NT2/D1 (cell line): ENCODE results near the gene PLA2G2C.
"Not testable (repeated sequence)": the region's sequence is repeated elsewhere in the genome, so short reads cannot be mapped to it uniquely, and the experiment has no call there.

ENCODE experiments used
- DNase-seq: peaks from one replicate; pipeline ENCODE4 v3.0.0-alpha.2; 2011; ENCODE audit warnings: low read depth, low spot score
- H3K27me3 ChIP-seq: 2 replicates; pipeline ENCODE4 v1.6.0; 2011; ENCODE audit warnings: mild to moderate bottlenecking; ENCODE audit not compliant: insufficient read length, insufficient read depth
- H3K36me3 ChIP-seq: 2 replicates; pipeline ENCODE4 v1.6.1; 2011; ENCODE audit warnings: mild to moderate bottlenecking, low read length, mixed read lengths; ENCODE audit not compliant: insufficient read depth, insufficient read length
- H3K4me1 ChIP-seq: 2 replicates; pipeline ENCODE4 v1.5.1; 2011; ENCODE audit not compliant: insufficient read depth, insufficient read length
- H3K4me3 ChIP-seq: 2 replicates; pipeline ENCODE4 v1.5.1; 2011; ENCODE audit warnings: low read depth; ENCODE audit not compliant: insufficient read length
- H3K9ac ChIP-seq: 2 replicates; pipeline ENCODE4 v1.6.0; 2011; ENCODE audit warnings: low read depth; ENCODE audit not compliant: insufficient read length
- H3K9me3 ChIP-seq: 2 replicates; pipeline ENCODE4 v1.5.1; 2011; ENCODE audit warnings: mild to moderate bottlenecking, low read length; ENCODE audit not compliant: insufficient read depth
- SUZ12 ChIP-seq: IDR thresholded peaks from 2 replicates; pipeline ENCODE4 v1.6.1; 2011; ENCODE audit not compliant: insufficient read length, insufficient read depth; ENCODE audit errors: extremely low read depth
- YY1 ChIP-seq: IDR thresholded peaks from 2 replicates; pipeline ENCODE4 v1.6.1; 2011; ENCODE audit not compliant: insufficient read length, insufficient read depth
- ZNF274 ChIP-seq: IDR thresholded peaks from 2 replicates; pipeline ENCODE4 v1.6.1; 2011; ENCODE audit warnings: mild to moderate bottlenecking, low read depth, low read length

The PLA2G2C gene

GRCh38 chr1:20227704-20228103, 41.4 kb upstream of the PLA2G2C start:
- Histone ChIP-seq H3K4me3 (no peak overlapping the region), H3K4me1 (no peaks in the 10 kb centered on the region), H3K36me3 (no peaks in the 10 kb centered on the region), H3K9ac (no peak overlapping the region), H3K9me3 (no peaks in the 10 kb centered on the region), H3K27me3 (no peaks in the 10 kb centered on the region)
- TF ChIP-seq SUZ12, result no peak
- no peak for TF ChIP-seq YY1
- no peak for TF ChIP-seq ZNF274
- no peak for DNase-seq

DNA sequence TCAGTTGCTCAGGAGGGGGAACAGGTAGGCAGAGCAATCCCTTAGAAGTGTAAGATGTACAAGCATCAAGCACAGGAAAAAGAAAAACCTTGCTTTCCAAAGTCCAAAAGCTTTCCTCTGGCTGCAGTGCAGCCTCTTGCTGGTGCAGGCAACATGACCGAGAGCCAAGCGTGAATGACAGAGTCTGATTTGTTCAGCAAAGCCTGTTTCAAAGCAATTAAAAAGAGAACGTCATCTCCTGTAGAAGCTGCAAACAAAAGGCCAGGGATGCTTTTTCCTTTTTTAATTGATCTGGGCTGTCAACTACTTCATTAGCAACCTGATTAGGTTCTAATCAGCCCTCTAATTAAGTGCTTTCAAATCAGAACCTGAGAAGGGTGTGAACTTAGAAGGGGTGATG, 38.2 kb upstream of the PLA2G2C start:
- no peak overlapping the region for H3K4me3 ChIP-seq
- H3K9me3 ChIP-seq, result no peaks in the 10 kb centered on the region
- no peaks in the 10 kb centered on the region for H3K27me3 ChIP-seq
- H3K36me3 ChIP-seq, result no peaks in the 10 kb centered on the region
- TF ChIP-seq YY1 (no peak), ZNF274 (no peak)
- no peaks in the 10 kb centered on the region for H3K4me1 ChIP-seq
- no peak for DNase-seq
- H3K9ac ChIP-seq, result no peak overlapping the region

DNA sequence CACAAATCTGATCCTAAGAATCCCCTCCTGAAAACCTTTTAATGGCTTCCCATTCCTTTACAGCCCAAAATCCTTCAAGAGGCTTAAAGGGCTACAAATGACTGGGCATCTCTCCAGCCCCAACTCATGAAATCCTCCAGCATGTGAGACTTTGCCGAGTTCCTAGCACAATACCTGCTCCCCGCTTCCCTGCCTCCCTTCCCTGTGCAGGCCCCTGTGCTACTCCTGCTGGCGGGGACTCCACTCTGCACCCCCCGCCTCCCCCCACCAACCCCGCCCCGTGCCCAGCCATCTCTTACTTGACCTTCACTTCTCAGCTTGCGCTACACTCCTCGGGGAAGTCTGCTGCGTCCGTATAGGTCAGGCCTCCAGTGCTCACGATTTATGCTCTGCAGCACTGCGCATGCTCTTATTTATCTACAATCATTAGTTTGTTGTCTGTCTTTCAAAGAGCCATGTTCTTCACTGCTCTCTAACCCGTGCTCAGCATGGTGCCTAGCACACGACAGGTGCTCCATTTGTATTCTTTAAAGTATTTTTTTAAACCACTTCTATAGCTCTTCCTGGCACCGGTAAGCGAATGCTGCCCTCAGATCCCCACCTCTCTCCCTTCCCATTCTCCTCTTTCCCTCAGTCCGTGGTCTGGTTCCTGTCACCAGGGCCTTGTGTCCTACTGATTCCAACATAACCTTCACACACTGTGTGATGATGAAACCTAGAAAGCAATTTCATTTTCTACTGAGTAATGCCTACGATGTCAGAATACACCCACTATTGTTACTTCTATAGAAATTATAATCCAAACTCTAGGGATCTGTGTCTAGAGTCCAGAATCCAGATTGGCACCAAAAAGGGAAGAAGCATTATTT, 37.5 kb upstream of the PLA2G2C start:
- TF ChIP-seq SUZ12, result no peak
- no peak for TF ChIP-seq ZNF274
- TF ChIP-seq YY1, result no peak

DNA sequence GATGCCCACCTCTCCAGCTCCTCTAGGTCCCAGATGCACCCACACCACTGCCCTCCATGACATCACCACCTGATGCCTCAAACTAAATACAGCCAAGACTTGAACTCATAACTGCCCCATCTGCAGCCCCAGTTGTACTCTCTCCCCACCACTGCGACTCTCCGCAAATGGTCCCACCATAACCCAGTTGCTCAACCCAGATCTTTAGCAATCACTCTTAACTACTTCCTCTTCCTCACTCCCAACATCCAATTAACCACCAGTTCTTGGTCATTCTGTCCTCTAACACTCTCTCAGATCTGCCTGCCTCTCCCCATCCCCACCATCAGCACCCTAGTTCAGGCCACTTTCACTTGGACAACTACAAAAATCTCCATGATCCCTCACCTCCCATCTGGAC, 36.8 kb upstream of the PLA2G2C start:
- H3K27me3 ChIP-seq, result no peaks in the 10 kb centered on the region
- TF ChIP-seq YY1 (no peak), SUZ12 (no peak), ZNF274 (no peak)

More for the DNA sequence above, 37.5 kb upstream of the PLA2G2C start:
- H3K9ac ChIP-seq, result no peak overlapping the region
- no peaks in the 10 kb centered on the region for H3K9me3 ChIP-seq
- H3K4me3 ChIP-seq, result no peak overlapping the region
- no peak for DNase-seq
- no peaks in the 10 kb centered on the region for H3K4me1 ChIP-seq
- H3K36me3 ChIP-seq, result no peaks in the 10 kb centered on the region
- H3K27me3 ChIP-seq, result no peaks in the 10 kb centered on the region

DNA sequence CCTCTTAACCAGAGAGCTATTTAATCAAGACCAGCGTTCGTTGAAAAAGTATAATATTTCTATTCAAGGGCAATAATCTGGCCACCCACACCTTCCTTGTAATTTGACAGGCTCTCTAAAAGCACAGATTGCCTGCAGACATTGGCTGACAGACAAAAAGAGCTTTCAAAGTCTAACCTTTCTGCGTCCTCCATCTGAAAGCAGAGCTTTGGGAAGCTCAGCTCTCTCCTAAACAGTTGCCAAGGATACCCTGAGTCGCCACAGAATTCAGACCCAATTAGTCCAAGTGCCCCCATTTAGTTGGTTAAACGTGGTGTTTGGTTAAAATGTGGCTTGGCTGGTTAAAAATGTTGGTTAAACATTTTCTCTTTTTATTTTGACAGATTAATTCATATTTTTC, 33.7 kb upstream of the PLA2G2C start:
- Histone ChIP-seq H3K4me1 (no peaks in the 10 kb centered on the region), H3K9ac (no peak overlapping the region), H3K27me3 (no peaks in the 10 kb centered on the region), H3K9me3 (peaks cover 7% of the 10 kb centered on the region; the same call in 1 of the 2 replicates), H3K36me3 (no peaks in the 10 kb centered on the region), H3K4me3 (no peak overlapping the region)
- no peak for TF ChIP-seq SUZ12
- no peak for TF ChIP-seq YY1
- no peak for TF ChIP-seq ZNF274
- no peak for DNase-seq

More for the DNA sequence above, 36.8 kb upstream of the PLA2G2C start:
- Histone ChIP-seq H3K4me3 (no peak overlapping the region), H3K4me1 (no peaks in the 10 kb centered on the region), H3K36me3 (no peaks in the 10 kb centered on the region), H3K9ac (no peak overlapping the region), H3K9me3 (no peaks in the 10 kb centered on the region)
- no peak for DNase-seq

GRCh38 chr1:20219053-20219452, 32.7 kb upstream of the PLA2G2C start:
- H3K4me1 ChIP-seq, H3K36me3 ChIP-seq, H3K27me3 ChIP-seq, DNase-seq, H3K9ac ChIP-seq, H3K4me3 ChIP-seq, H3K9me3 ChIP-seq: not testable (repeated sequence)

- no peak for TF ChIP-seq ZNF274
- no peak for TF ChIP-seq SUZ12
- TF ChIP-seq YY1, result no peak
- H3K36me3 ChIP-seq, result no peaks in the 10 kb centered on the region
- H3K9me3 ChIP-seq, result peaks cover 7% of the 10 kb centered on the region; the same call in 1 of the 2 replicates
- H3K4me3 ChIP-seq, result no peak overlapping the region
- H3K9ac ChIP-seq, result no peak overlapping the region
- H3K27me3 ChIP-seq, result no peaks in the 10 kb centered on the region
- no peaks in the 10 kb centered on the region for H3K4me1 ChIP-seq
- no peak for DNase-seq
Observed at GRCh38 chr1:20216574-20216973, 30.3 kb upstream of the PLA2G2C start.
